GM12878 (cell line): ENCODE measurements around the gene SPATA25. TPM values are rescaled to one million over a fixed set of nuclear protein-coding genes. Genes with fewer than 3 reads are reported as not detected.

Source experiments
- CHD1 ChIP-seq: IDR thresholded peaks from 2 replicates; pipeline ENCODE4 v1.6.1; 2012; ENCODE audit warnings: low read depth, low read length, improper control_type of control experiment
- CREM ChIP-seq: IDR thresholded peaks from 2 replicates; pipeline ENCODE4 v1.6.1; 2014; ENCODE audit warnings: antibody characterized with exemption, low read depth
- GABPA ChIP-seq: IDR thresholded peaks from 2 replicates; pipeline ENCODE4 v1.6.1; 2014; ENCODE audit warnings: antibody characterized with exemption, low read depth, mild to moderate bottlenecking, inconsistent platforms
- HDAC2 ChIP-seq: fragments of 200-600 bp; sonication (generic); IDR thresholded peaks from 2 replicates; pipeline ENCODE4 v1.6.1; 2017
- MLLT1 ChIP-seq: fragments of 450-650 bp; IDR thresholded peaks from 2 replicates; pipeline ENCODE4 v1.6.1; 2016; ENCODE audit warnings: mild to moderate bottlenecking
- NR2C2 ChIP-seq: IDR thresholded peaks from 2 replicates; pipeline ENCODE4 v1.6.1; 2011; ENCODE audit warnings: borderline replicate concordance, low read depth; ENCODE audit not compliant: control insufficient read depth, insufficient read length
- RELA ChIP-seq: fragments of 450-650 bp; IDR thresholded peaks from 2 replicates; pipeline ENCODE4 v1.8.0; 2014; ENCODE audit warnings: borderline replicate concordance; ENCODE audit not compliant: partially characterized antibody
- SMAD5 ChIP-seq: IDR thresholded peaks from 2 replicates; pipeline ENCODE4 v1.6.1; 2016; ENCODE audit warnings: antibody characterized with exemption, low read depth
- SMC3 ChIP-seq: IDR thresholded peaks from 2 replicates; pipeline ENCODE4 v1.6.1; 2011; ENCODE audit warnings: low read length, improper control_type of control experiment, borderline replicate concordance
- ZBTB11 ChIP-seq: fragments of 450-650 bp; formaldehyde crosslinking; IDR thresholded peaks from 2 replicates; pipeline ENCODE4 v1.5.0; 2022; ENCODE audit warnings: mild to moderate bottlenecking, missing genetic modification characterization
- ZNF207 ChIP-seq: fragments of 450-650 bp; IDR thresholded peaks from 2 replicates; pipeline ENCODE4 v1.6.1; 2014; ENCODE audit warnings: antibody characterized with exemption, mild to moderate bottlenecking, borderline replicate concordance
- ZNF622 ChIP-seq: fragments of 450-650 bp; IDR thresholded peaks from 2 replicates; pipeline ENCODE4 v1.6.1; 2017; ENCODE audit warnings: mild to moderate bottlenecking, inconsistent platforms
- polyA plus RNA-seq, 11 experiments: library from polyadenylated mRNA; depleted of rRNA in 4 of 11; unstranded in 6 of 11; stranded (reverse) in 5 of 11; fragments of >200 nt; fragmentation: Nextera tagmentation in 4 of 11; fragmentation: Illumina TruSeq in 1 of 11; extraction: Ambion mirVana in 4 of 11; extraction: Trizol in 1 of 11; gene quantifications; 1 replicate in 1 of 11; 2 replicates in 10 of 11; pipeline versions ENCODE4 v1.2.1 to v1.2.3, GENCODE V29; 2011 to 2016; ENCODE audit warnings: inconsistent platforms in 2 of 11, missing spikeins in 2 of 11, low read depth in 1 of 11
- total RNA-seq, 4 experiments: library from RNA; depleted of rRNA in 3 of 4; stranded (reverse); fragments of >200 nt in 3 of 4; fragmentation: Illumina TruSeq in 1 of 4; extraction: Trizol in 1 of 4; gene quantifications; 2 replicates each; pipeline versions ENCODE4 v1.2.1 to v1.2.3, GENCODE V29; 2013 to 2021
- TF ChIP-seq, protein P1 (sequence below): fragments of 450-650 bp; IDR thresholded peaks from 2 replicates; pipeline ENCODE4 v1.6.1; 2016; ENCODE audit warnings: mild to moderate bottlenecking
- TF ChIP-seq, protein P2 (sequence below), 3 experiments: IDR thresholded peaks in 2 of 3; conservative IDR thresholded peaks in 1 of 3; 2 replicates each; pipeline ENCODE4 v1.5.1; 2011; ENCODE audit warnings: low read depth in 3 of 3, low read length in 3 of 3, mild to moderate bottlenecking in 3 of 3, control low read depth in 2 of 3, moderate library complexity in 2 of 3, inconsistent platforms in 1 of 3, mixed read lengths in 1 of 3; ENCODE audit not compliant: control insufficient read depth in 2 of 3, insufficient read depth in 1 of 3; ENCODE audit errors: extremely low read depth in 1 of 3
- TF ChIP-seq, protein P3 (sequence below): fragments of 450-650 bp; IDR thresholded peaks from 2 replicates; pipeline ENCODE4 v1.6.1; 2017; ENCODE audit warnings: mild to moderate bottlenecking, moderate library complexity

The SPATA25 gene
- total and polyA plus RNA-seq, 10 of the 15 experiments (the other 5 are each of a cell fraction or from before 2014, with no cell fraction given): 0.28 to 2.9 (median 1.3) TPM; not detected in 3

- peak; percentile 96 for TF ChIP-seq RELA
- TF ChIP-seq, protein P1, sequence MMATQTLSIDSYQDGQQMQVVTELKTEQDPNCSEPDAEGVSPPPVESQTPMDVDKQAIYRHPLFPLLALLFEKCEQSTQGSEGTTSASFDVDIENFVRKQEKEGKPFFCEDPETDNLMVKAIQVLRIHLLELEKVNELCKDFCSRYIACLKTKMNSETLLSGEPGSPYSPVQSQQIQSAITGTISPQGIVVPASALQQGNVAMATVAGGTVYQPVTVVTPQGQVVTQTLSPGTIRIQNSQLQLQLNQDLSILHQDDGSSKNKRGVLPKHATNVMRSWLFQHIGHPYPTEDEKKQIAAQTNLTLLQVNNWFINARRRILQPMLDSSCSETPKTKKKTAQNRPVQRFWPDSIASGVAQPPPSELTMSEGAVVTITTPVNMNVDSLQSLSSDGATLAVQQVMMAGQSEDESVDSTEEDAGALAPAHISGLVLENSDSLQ: peak; percentile 72; the same call in 1 of the 2 replicates
- TF ChIP-seq, protein P2, sequence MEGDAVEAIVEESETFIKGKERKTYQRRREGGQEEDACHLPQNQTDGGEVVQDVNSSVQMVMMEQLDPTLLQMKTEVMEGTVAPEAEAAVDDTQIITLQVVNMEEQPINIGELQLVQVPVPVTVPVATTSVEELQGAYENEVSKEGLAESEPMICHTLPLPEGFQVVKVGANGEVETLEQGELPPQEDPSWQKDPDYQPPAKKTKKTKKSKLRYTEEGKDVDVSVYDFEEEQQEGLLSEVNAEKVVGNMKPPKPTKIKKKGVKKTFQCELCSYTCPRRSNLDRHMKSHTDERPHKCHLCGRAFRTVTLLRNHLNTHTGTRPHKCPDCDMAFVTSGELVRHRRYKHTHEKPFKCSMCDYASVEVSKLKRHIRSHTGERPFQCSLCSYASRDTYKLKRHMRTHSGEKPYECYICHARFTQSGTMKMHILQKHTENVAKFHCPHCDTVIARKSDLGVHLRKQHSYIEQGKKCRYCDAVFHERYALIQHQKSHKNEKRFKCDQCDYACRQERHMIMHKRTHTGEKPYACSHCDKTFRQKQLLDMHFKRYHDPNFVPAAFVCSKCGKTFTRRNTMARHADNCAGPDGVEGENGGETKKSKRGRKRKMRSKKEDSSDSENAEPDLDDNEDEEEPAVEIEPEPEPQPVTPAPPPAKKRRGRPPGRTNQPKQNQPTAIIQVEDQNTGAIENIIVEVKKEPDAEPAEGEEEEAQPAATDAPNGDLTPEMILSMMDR (IDR thresholded peaks at IDR 0.05 in 2 of 3, conservative IDR thresholded peaks at IDR 0.05 in 1 of 3; ENCODE audit: control insufficient read depth in 2 of 3, extremely low read depth in 1 of 3, insufficient read depth in 1 of 3, low read depth in 3 of 3, low read length in 3 of 3): no peak
- TF ChIP-seq ZNF622: no peak
- TF ChIP-seq CHD1: peak; percentile 74; the same call in 1 of the 2 replicates
- peak; percentile 57 for TF ChIP-seq MLLT1
- TF ChIP-seq NR2C2: no peak
- TF ChIP-seq ZBTB11 (CRISPR knock-in tag): no peak
- peak; percentile 60; the same call in 1 of the 2 replicates for TF ChIP-seq SMAD5
- peak; percentile 67; the same call in 1 of the 2 replicates for TF ChIP-seq ZNF207
- no peak for TF ChIP-seq CREM
- TF ChIP-seq SMC3: no peak
- TF ChIP-seq GABPA: no peak
- no peak for TF ChIP-seq HDAC2
- TF ChIP-seq, protein P3, sequence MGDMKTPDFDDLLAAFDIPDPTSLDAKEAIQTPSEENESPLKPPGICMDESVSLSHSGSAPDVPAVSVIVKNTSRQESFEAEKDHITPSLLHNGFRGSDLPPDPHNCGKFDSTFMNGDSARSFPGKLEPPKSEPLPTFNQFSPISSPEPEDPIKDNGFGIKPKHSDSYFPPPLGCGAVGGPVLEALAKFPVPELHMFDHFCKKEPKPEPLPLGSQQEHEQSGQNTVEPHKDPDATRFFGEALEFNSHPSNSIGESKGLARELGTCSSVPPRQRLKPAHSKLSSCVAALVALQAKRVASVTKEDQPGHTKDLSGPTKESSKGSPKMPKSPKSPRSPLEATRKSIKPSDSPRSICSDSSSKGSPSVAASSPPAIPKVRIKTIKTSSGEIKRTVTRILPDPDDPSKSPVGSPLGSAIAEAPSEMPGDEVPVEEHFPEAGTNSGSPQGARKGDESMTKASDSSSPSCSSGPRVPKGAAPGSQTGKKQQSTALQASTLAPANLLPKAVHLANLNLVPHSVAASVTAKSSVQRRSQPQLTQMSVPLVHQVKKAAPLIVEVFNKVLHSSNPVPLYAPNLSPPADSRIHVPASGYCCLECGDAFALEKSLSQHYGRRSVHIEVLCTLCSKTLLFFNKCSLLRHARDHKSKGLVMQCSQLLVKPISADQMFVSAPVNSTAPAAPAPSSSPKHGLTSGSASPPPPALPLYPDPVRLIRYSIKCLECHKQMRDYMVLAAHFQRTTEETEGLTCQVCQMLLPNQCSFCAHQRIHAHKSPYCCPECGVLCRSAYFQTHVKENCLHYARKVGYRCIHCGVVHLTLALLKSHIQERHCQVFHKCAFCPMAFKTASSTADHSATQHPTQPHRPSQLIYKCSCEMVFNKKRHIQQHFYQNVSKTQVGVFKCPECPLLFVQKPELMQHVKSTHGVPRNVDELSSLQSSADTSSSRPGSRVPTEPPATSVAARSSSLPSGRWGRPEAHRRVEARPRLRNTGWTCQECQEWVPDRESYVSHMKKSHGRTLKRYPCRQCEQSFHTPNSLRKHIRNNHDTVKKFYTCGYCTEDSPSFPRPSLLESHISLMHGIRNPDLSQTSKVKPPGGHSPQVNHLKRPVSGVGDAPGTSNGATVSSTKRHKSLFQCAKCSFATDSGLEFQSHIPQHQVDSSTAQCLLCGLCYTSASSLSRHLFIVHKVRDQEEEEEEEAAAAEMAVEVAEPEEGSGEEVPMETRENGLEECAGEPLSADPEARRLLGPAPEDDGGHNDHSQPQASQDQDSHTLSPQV: peak; percentile 100
These were observed 47.4 kb upstream of the SPATA25 start, which contains the start of gene PCIF1 (continued) for GRCh38 chr20:45934586-45935415.
